B cell (primary cell): ENCODE results near the gene PPP3R1. TPM values are rescaled to one million over a fixed set of nuclear protein-coding genes. Genes with fewer than 3 reads are reported as not detected.

Source experiments
- ATAC-seq: fragments of 200-7000 bp; cut with Tn5 transposase; one replicate; pipeline ENCODE4 v1.10.0; 2021; ENCODE audit warnings: low read depth, mild to moderate bottlenecking, moderate number of reproducible peaks, moderate library complexity
- CTCF ChIA-PET: fragments of 350-600 bp; sonication (Branson Sonifier 250); formaldehyde crosslinking; loops from one replicate; lab custom pipeline; 2021; ENCODE audit warnings: antibody characterized with exemption, inconsistent platforms; lab: Charles Lee
- POLR2A ChIA-PET: fragments of 350-600 bp; sonication (Branson Sonifier 250); formaldehyde crosslinking; loops from one replicate; lab custom pipeline; 2021; ENCODE audit warnings: antibody characterized with exemption; lab: Charles Lee
- DNase-seq: peaks from one replicate; pipeline ENCODE4 v3.0.0; 2013
- H2AFZ ChIP-seq: 2 replicates; pipeline ENCODE4 v1.6.1; 2012; ENCODE audit warnings: mild to moderate bottlenecking, low read depth, low read length; ENCODE audit not compliant: insufficient read depth, poor library complexity, severe bottlenecking
- H3K27ac ChIP-seq, 2 donors: 1 replicate in 1 of 2; 2 replicates in 1 of 2; pipeline ENCODE4 v1.5.1; 2012 to 2013; ENCODE audit warnings: low read length in 2 of 2, mild to moderate bottlenecking in 2 of 2, moderate library complexity in 1 of 2
- H3K27me3 ChIP-seq, 4 experiments: fragments of 200-600 bp in 1 of 4; sonication (generic) in 1 of 4; replicated peaks in 1 of 4; 1 replicate in 2 of 4; 2 replicates in 2 of 4; pipeline versions ENCODE4 v1.6.1 to v1.7.0; 2013 to 2016; ENCODE audit warnings: low read length in 3 of 4, mild to moderate bottlenecking in 2 of 4, mixed read lengths in 1 of 4, moderate library complexity in 1 of 4; ENCODE audit not compliant: insufficient read depth in 4 of 4, control insufficient read depth in 3 of 4; ENCODE audit errors: control extremely low read depth in 1 of 4
- H3K36me3 ChIP-seq, 2 experiments: replicated peaks in 1 of 2; 1 replicate in 1 of 2; 2 replicates in 1 of 2; pipeline versions ENCODE4 v1.6.1 to v1.7.1; 2013; ENCODE audit warnings: low read length in 1 of 2; ENCODE audit not compliant: insufficient read depth in 2 of 2, control insufficient read depth in 1 of 2; ENCODE audit errors: control extremely low read depth in 1 of 2, extremely low read depth in 1 of 2
- H3K4me1 ChIP-seq, 2 donors: fragments of 200-600 bp in 1 of 2; sonication (generic) in 1 of 2; 1 replicate in 1 of 2; 2 replicates in 1 of 2; pipeline versions ENCODE4 v1.5.1 to v1.6.1; 2013 to 2017; ENCODE audit warnings: low read length in 2 of 2; ENCODE audit not compliant: control insufficient read depth in 2 of 2, insufficient read depth in 2 of 2
- H3K4me2 ChIP-seq: replicated peaks from 2 replicates; pipeline ENCODE3; 2012; ENCODE audit warnings: mild to moderate bottlenecking, low read depth, low read length; ENCODE audit not compliant: poor library complexity, severe bottlenecking
- H3K4me3 ChIP-seq, 5 experiments: fragments of 200-600 bp in 1 of 5; sonication (generic) in 1 of 5; 1 replicate in 3 of 5; 2 replicates in 2 of 5; pipeline versions ENCODE4 v1.5.1 to v1.7.0; 2011 to 2016; ENCODE audit warnings: low read length in 4 of 5, mild to moderate bottlenecking in 4 of 5, low read depth in 2 of 5, control low read depth in 1 of 5, moderate library complexity in 1 of 5; ENCODE audit not compliant: insufficient read depth in 1 of 5; ENCODE audit errors: control extremely low read depth in 1 of 5, extremely low read depth in 1 of 5
- H3K79me2 ChIP-seq: fragments of 200-600 bp; sonication (generic); one replicate; pipeline ENCODE4 v1.6.0; 2016; ENCODE audit warnings: low read length; ENCODE audit not compliant: control insufficient read depth, insufficient read depth
- H3K9ac ChIP-seq: fragments of 200-600 bp; sonication (generic); 2 replicates; pipeline ENCODE4 v1.6.1; 2017; ENCODE audit warnings: mild to moderate bottlenecking, low read length, moderate library complexity
- H3K9me3 ChIP-seq, 3 donors: one replicate each; pipeline versions ENCODE4 v1.6.1 to v1.7.1; 2013; ENCODE audit warnings: low read length in 2 of 3; ENCODE audit not compliant: control insufficient read depth in 2 of 3, insufficient read depth in 1 of 3; ENCODE audit errors: control extremely low read depth in 1 of 3
- H4K20me1 ChIP-seq: 2 replicates; pipeline ENCODE4 v1.6.0; 2012; ENCODE audit warnings: mild to moderate bottlenecking, low read length; ENCODE audit not compliant: insufficient read depth, control insufficient read depth, poor library complexity, severe bottlenecking
- H3K27ac Mint-ChIP-seq: one replicate; pipeline ENCODE4 v1.8.0; 2021; ENCODE audit warnings: mixed read lengths
- H3K27me3 Mint-ChIP-seq: one replicate; pipeline ENCODE4 v1.8.0; 2021; ENCODE audit warnings: mixed read lengths
- H3K4me1 Mint-ChIP-seq: one replicate; pipeline ENCODE4 v1.8.0; 2021; ENCODE audit warnings: mixed read lengths
- H3K4me3 Mint-ChIP-seq: one replicate; pipeline ENCODE4 v1.8.0; 2021; ENCODE audit warnings: mixed read lengths
- H3K9me3 Mint-ChIP-seq: one replicate; pipeline ENCODE4 v1.8.0; 2022; ENCODE audit warnings: mixed read lengths; ENCODE audit not compliant: insufficient read depth
- EZH2 ChIP-seq: IDR thresholded peaks from 2 replicates; pipeline ENCODE4 v1.6.1; 2012; ENCODE audit warnings: borderline replicate concordance, low read depth, mild to moderate bottlenecking, moderate library complexity, low read length; ENCODE audit not compliant: insufficient read depth, poor library complexity, severe bottlenecking
- WGBS: methylation state at CpG from one replicate; pipeline ENCODE4 v1.1.5; 2013; ENCODE audit warnings: missing lambda C conversion rate; ENCODE audit not compliant: insufficient coverage; 5-methylcytosine and 5-hydroxymethylcytosine counted together
- intact Hi-C: fragments of 100-400 bp; cut with micrococcal nuclease; formaldehyde crosslinking; loops from one replicate; pipeline ENCODE4 v1.10.0; 2022
- polyA plus RNA-seq: library from polyadenylated mRNA; depleted of rRNA; stranded (reverse); fragments of >200 nt; gene quantifications from 2 replicates; pipeline ENCODE4 v1.2.3, GENCODE V29; 2012
- total RNA-seq, 2 donors: library from RNA; stranded (reverse); fragments of 120-200 nt in 1 of 2; gene quantifications; 1 replicate in 1 of 2; 2 replicates in 1 of 2; pipeline versions ENCODE4 v1.2.3 to v1.2.4, GENCODE V29; 2013 to 2022
- TF ChIP-seq, protein P1 (sequence below): fragments of 200-600 bp; IDR thresholded peaks from one replicate; pipeline ENCODE4 v1.8.0; 2022; ENCODE audit warnings: antibody characterized with exemption, mild to moderate bottlenecking

Gene PPP3R1
- total and polyA plus RNA-seq, 2 donors (not counting 1 experiment from before 2014, with no cell fraction given), result 17.9 to 55.6 TPM

DNA sequence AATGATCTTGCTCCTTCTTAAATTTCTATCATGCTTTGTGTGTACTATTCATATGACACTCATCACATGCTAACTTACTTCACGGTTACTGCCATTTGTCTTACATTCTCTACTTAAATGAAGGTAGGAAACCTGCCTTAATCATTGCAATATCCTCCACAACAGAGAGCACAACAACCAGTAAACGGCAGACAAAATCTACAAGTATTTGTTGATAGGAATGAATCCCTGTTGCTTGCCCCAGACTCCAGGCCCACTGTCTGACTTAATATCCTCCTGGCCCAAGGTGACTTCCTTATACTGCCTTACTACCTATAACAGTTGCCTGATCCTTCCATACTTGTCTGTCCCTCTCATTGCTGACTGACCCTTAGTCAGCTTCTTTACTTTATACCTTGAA, 3.5 kb downstream of the PPP3R1 start:
- Histone ChIP-seq H3K4me1 (peaks cover 56 to 72% of the 10 kb centered on the region in 2 donors), H3K9ac (no peak overlapping the region), H3K27me3 (no peaks in the 10 kb centered on the region), H3K9me3 (no peaks in the 10 kb centered on the region), H3K36me3 (peaks cover 0 to 2% of the 10 kb centered on the region in 2 experiments), H2AFZ (no peak overlapping the region), H3K27ac (peak overlapping the region in 1 of 2 donors; percentile 92), H4K20me1 (peaks cover 54% of the 10 kb centered on the region), H3K4me3 (no peak overlapping the region), H3K79me2 (peaks cover 79% of the 10 kb centered on the region), H3K4me2 (peak overlapping the region; percentile 96)
- Mint-ChIP-seq H3K27ac (no peak overlapping the region), H3K27me3 (no peaks in the 10 kb centered on the region), H3K4me1 (peaks cover 26% of the 10 kb centered on the region), H3K9me3 (no peaks in the 10 kb centered on the region), H3K4me3 (no peak overlapping the region)
- intact Hi-C loops, result no loop called here
- no peak for DNase-seq
- WGBS, result no CpG with 5 or more reads among the region's 2 CpGs
- TF ChIP-seq EZH2, result no peak
- TF ChIP-seq, protein P1, sequence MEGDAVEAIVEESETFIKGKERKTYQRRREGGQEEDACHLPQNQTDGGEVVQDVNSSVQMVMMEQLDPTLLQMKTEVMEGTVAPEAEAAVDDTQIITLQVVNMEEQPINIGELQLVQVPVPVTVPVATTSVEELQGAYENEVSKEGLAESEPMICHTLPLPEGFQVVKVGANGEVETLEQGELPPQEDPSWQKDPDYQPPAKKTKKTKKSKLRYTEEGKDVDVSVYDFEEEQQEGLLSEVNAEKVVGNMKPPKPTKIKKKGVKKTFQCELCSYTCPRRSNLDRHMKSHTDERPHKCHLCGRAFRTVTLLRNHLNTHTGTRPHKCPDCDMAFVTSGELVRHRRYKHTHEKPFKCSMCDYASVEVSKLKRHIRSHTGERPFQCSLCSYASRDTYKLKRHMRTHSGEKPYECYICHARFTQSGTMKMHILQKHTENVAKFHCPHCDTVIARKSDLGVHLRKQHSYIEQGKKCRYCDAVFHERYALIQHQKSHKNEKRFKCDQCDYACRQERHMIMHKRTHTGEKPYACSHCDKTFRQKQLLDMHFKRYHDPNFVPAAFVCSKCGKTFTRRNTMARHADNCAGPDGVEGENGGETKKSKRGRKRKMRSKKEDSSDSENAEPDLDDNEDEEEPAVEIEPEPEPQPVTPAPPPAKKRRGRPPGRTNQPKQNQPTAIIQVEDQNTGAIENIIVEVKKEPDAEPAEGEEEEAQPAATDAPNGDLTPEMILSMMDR, result no peak
- no peak for ATAC-seq
- ChIA-PET POLR2A (no interaction called here), CTCF (interaction anchor here (0.7 to 3.0 kb wide), 3 partner anchors 14 to 52 kb away, joined by 3 to 26 read pairs (median 4); no protein-coding TSS in a partner anchor)

DNA sequence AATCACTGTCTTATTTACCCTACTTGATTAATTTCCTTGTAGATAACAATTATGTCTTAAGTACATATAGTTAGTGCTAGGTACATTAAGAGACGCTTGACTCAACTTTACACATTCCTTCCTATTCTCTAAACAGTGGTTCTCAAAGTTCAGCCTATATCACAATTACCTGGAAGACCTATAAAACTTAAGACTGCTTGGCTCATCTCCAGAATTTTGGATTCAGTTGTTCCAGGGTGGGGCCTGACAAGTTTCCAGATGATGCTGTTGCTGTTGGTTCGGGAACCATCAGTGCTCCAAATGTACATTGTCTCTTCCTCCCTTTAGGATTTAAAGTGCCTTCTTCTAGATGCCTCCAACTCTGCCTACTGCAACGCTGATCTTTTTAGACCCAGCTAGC, 4.0 kb downstream of the PPP3R1 start:
- H3K4me1 ChIP-seq, result peaks cover 56 to 68% of the 10 kb centered on the region in 2 donors
- H3K27me3 ChIP-seq, result no peaks in the 10 kb centered on the region
- WGBS, result 100% methylated on average over 2 of the region's 3 CpGs
- Mint-ChIP-seq H3K4me3 (no peak overlapping the region), H3K9me3 (no peaks in the 10 kb centered on the region), H3K27me3 (no peaks in the 10 kb centered on the region), H3K27ac (no peak overlapping the region), H3K4me1 (peaks cover 22% of the 10 kb centered on the region)
- no peak for ATAC-seq
- peaks cover 58% of the 10 kb centered on the region for H4K20me1 ChIP-seq
- DNase-seq, result no peak
- H3K79me2 ChIP-seq, result peaks cover 79% of the 10 kb centered on the region
- ChIA-PET POLR2A (no interaction called here), CTCF (interaction anchor here (0.7 kb wide), 1 partner anchor 38 kb away, joined by 4 read pairs; no protein-coding TSS in a partner anchor)
- H3K9ac ChIP-seq, result no peak overlapping the region
- H3K4me2 ChIP-seq, result peak overlapping the region; percentile 96
- TF ChIP-seq EZH2, result no peak
- TF ChIP-seq, protein P1, result no peak
- H3K27ac ChIP-seq, result peak overlapping the region in 1 of 2 donors; percentile 92
- no peak overlapping the region for H2AFZ ChIP-seq
- H3K9me3 ChIP-seq, result no peaks in the 10 kb centered on the region
- no peak overlapping the region for H3K4me3 ChIP-seq
- H3K36me3 ChIP-seq, result peaks cover 0 to 2% of the 10 kb centered on the region in 2 experiments
- intact Hi-C loops, result no loop called here
